H9 (cell line): ENCODE data around the gene GABRG1. TPM values are rescaled to one million over a fixed set of nuclear protein-coding genes. Genes with fewer than 3 reads are reported as not detected.

Source experiments
- DNase-seq: peaks from one replicate; pipeline ENCODE4 v3.0.0-alpha.2; 2017
- H2AFZ ChIP-seq: one replicate; pipeline ENCODE4 v1.6.1; 2013; ENCODE audit warnings: mild to moderate bottlenecking, low read length, control low read depth, moderate library complexity
- H2AK5ac ChIP-seq: 2 replicates; pipeline ENCODE4 v1.6.1; 2013; ENCODE audit warnings: low read length, control low read depth, mixed read lengths; ENCODE audit not compliant: insufficient read length
- H2BK120ac ChIP-seq: one replicate; pipeline ENCODE4 v1.6.1; 2013; ENCODE audit warnings: low read depth, mild to moderate bottlenecking, low read length, control low read depth, inconsistent platforms; ENCODE audit not compliant: poor library complexity, severe bottlenecking
- H2BK12ac ChIP-seq: 2 replicates; pipeline ENCODE4 v1.6.1; 2013; ENCODE audit warnings: low read length, control low read depth, mixed read lengths, low read depth; ENCODE audit not compliant: insufficient read length
- H2BK15ac ChIP-seq: 2 replicates; pipeline ENCODE4 v1.6.1; 2013; ENCODE audit warnings: low read depth, low read length, control low read depth
- H2BK20ac ChIP-seq: one replicate; pipeline ENCODE4 v1.6.1; 2013; ENCODE audit warnings: low read depth, mild to moderate bottlenecking, low read length, control low read depth, inconsistent platforms; ENCODE audit not compliant: poor library complexity, severe bottlenecking
- H2BK5ac ChIP-seq: 2 replicates; pipeline ENCODE4 v1.6.1; 2013; ENCODE audit warnings: low read length, control low read depth, mixed read lengths; ENCODE audit not compliant: insufficient read length
- H3K14ac ChIP-seq: 2 replicates; pipeline ENCODE4 v1.6.1; 2013; ENCODE audit warnings: low read length, control low read depth; ENCODE audit not compliant: insufficient read depth
- H3K18ac ChIP-seq: 2 replicates; pipeline ENCODE4 v1.6.1; 2013; ENCODE audit warnings: low read depth, mild to moderate bottlenecking, mixed read lengths, low read length, control low read depth; ENCODE audit not compliant: insufficient read length
- H3K23ac ChIP-seq: 2 replicates; pipeline ENCODE4 v1.6.1; 2013; ENCODE audit warnings: low read length, control low read depth, mixed read lengths, low read depth; ENCODE audit not compliant: insufficient read length
- H3K23me2 ChIP-seq: 2 replicates; pipeline ENCODE4 v1.6.1; 2013; ENCODE audit warnings: low read depth, mild to moderate bottlenecking, mixed read lengths, low read length, control low read depth; ENCODE audit not compliant: insufficient read length, poor library complexity, severe bottlenecking
- H3K27ac ChIP-seq: 2 replicates; pipeline ENCODE4 v1.5.1; 2013; ENCODE audit warnings: low read length, control low read depth, mixed read lengths, low read depth; ENCODE audit not compliant: insufficient read length
- H3K27me3 ChIP-seq: 2 replicates; pipeline ENCODE4 v1.6.1; 2013; ENCODE audit warnings: low read length, control low read depth, inconsistent platforms; ENCODE audit not compliant: insufficient read depth
- H3K4ac ChIP-seq: 2 replicates; pipeline ENCODE4 v1.6.1; 2013; ENCODE audit warnings: low read depth, mild to moderate bottlenecking, control low read depth, inconsistent platforms, low read length, moderate library complexity
- H3K4me1 ChIP-seq: 2 replicates; pipeline ENCODE4 v1.6.1; 2013; ENCODE audit warnings: low read length, control low read depth, inconsistent platforms; ENCODE audit not compliant: insufficient read depth
- H3K4me2 ChIP-seq: 2 replicates; pipeline ENCODE4 v1.6.1; 2013; ENCODE audit warnings: low read length, control low read depth, mixed read lengths; ENCODE audit not compliant: insufficient read length, insufficient read depth
- H3K56ac ChIP-seq: 2 replicates; pipeline ENCODE4 v1.6.1; 2013; ENCODE audit warnings: low read depth, mild to moderate bottlenecking, mixed read lengths, low read length, control low read depth; ENCODE audit not compliant: insufficient read length
- H3K79me1 ChIP-seq: 2 replicates; pipeline ENCODE4 v1.6.1; 2013; ENCODE audit warnings: low read depth, mild to moderate bottlenecking, moderate library complexity, low read length, control low read depth, inconsistent platforms; ENCODE audit not compliant: insufficient read depth, poor library complexity, severe bottlenecking
- H3K79me2 ChIP-seq: 2 replicates; pipeline ENCODE4 v1.6.1; 2013; ENCODE audit warnings: low read length, control low read depth, inconsistent platforms; ENCODE audit not compliant: insufficient read depth
- H3K9ac ChIP-seq: 2 replicates; pipeline ENCODE4 v1.6.1; 2013; ENCODE audit warnings: low read length, control low read depth, mixed read lengths; ENCODE audit not compliant: insufficient read length; ENCODE audit errors: extremely low read depth
- H3K9me3 ChIP-seq: one replicate; pipeline ENCODE4 v1.6.1; 2013; ENCODE audit warnings: low read depth, low read length, inconsistent platforms; ENCODE audit not compliant: control insufficient read depth
- H3T11ph ChIP-seq: one replicate; pipeline ENCODE4 v1.6.1; 2013; ENCODE audit warnings: mild to moderate bottlenecking, low read length, control low read depth, inconsistent platforms
- H4K20me1 ChIP-seq: one replicate; pipeline ENCODE4 v1.6.1; 2013; ENCODE audit not compliant: control insufficient read depth, insufficient read length, insufficient read depth
- H4K5ac ChIP-seq: 2 replicates; pipeline ENCODE4 v1.6.1; 2013; ENCODE audit warnings: low read depth, mild to moderate bottlenecking, mixed read lengths, low read length, control low read depth; ENCODE audit not compliant: insufficient read length
- H4K8ac ChIP-seq: replicated peaks from 2 replicates; pipeline ENCODE4 v1.6.1; 2013; ENCODE audit warnings: low read length, control low read depth, mixed read lengths, low read depth; ENCODE audit not compliant: insufficient read length
- H4K91ac ChIP-seq: 2 replicates; pipeline ENCODE4 v1.6.1; 2013; ENCODE audit warnings: low read depth, mild to moderate bottlenecking, moderate library complexity, mixed read lengths, low read length, control low read depth; ENCODE audit not compliant: insufficient read length
- H3K27ac Mint-ChIP-seq, 3 experiments: 2 replicates in 2 of 3; 3 replicates in 1 of 3; pipeline ENCODE4 v1.8.0; 2020 to 2021; ENCODE audit warnings: mixed read lengths in 3 of 3, mild to moderate bottlenecking in 1 of 3, moderate library complexity in 1 of 3
- H3K27me3 Mint-ChIP-seq: 2 replicates; pipeline ENCODE4 v1.8.0; 2021; ENCODE audit warnings: low read depth, mild to moderate bottlenecking, moderate library complexity, mixed read lengths
- H3K36me3 Mint-ChIP-seq, 3 experiments: 2 replicates in 2 of 3; 3 replicates in 1 of 3; pipeline ENCODE4 v1.8.0; 2020 to 2021; ENCODE audit warnings: low read depth in 3 of 3, mixed read lengths in 3 of 3; ENCODE audit not compliant: insufficient read depth in 1 of 3
- H3K4me1 Mint-ChIP-seq, 2 experiments: 2 replicates each; pipeline ENCODE4 v1.8.0; 2020; ENCODE audit warnings: mixed read lengths in 2 of 2
- H3K4me3 Mint-ChIP-seq, 2 experiments: 2 replicates in 1 of 2; 3 replicates in 1 of 2; pipeline ENCODE4 v1.8.0; 2020 to 2021; ENCODE audit warnings: mild to moderate bottlenecking in 2 of 2, mixed read lengths in 2 of 2, moderate library complexity in 1 of 2
- H3K9me3 Mint-ChIP-seq, 2 experiments: 2 replicates in 1 of 2; 3 replicates in 1 of 2; pipeline ENCODE4 v1.8.0; 2020; ENCODE audit warnings: mild to moderate bottlenecking in 2 of 2, mixed read lengths in 2 of 2, moderate library complexity in 1 of 2
- CTCF ChIP-seq: fragments of 200-600 bp; sonication (generic); conservative IDR thresholded peaks from 3 replicates; pipeline ENCODE4 v1.8.0; 2021; ENCODE audit warnings: antibody characterized with exemption, mild to moderate bottlenecking
- WGBS: extraction: QIAGEN DNeasy Blood & Tissue Kit; methylation state at CpG from one replicate; pipeline ENCODE4 v1.1.7; 2013; ENCODE audit warnings: missing lambda C conversion rate, low lambda C conversion rate, mixed read lengths; ENCODE audit not compliant: insufficient read length; ENCODE audit errors: extremely low coverage; 5-methylcytosine and 5-hydroxymethylcytosine counted together
- total RNA-seq: library from RNA; stranded (reverse); gene quantifications from 2 replicates; pipeline ENCODE4 v1.2.1, GENCODE V29; 2021

Gene GABRG1
- total RNA-seq, 1 experiment from 2014 or later = 0.11 TPM

- H3K14ac ChIP-seq = no peak overlapping the region
- no peaks in the 10 kb centered on the region for H3K79me2 ChIP-seq
- Mint-ChIP-seq H3K4me3 (no peak overlapping the region), H3K9me3 (no peaks in the 10 kb centered on the region), H3K4me1 (no peaks in the 10 kb centered on the region), H3K27ac (no peak overlapping the region), H3K36me3 (no peaks in the 10 kb centered on the region), H3K27me3 (no peaks in the 10 kb centered on the region)
- H3K27me3 ChIP-seq = no peaks in the 10 kb centered on the region
- H3K79me1 ChIP-seq = no peaks in the 10 kb centered on the region
- no peak for TF ChIP-seq CTCF
- no peak overlapping the region for H3K4me2 ChIP-seq
- no peak overlapping the region for H3K9ac ChIP-seq
- H4K20me1 ChIP-seq = no peaks in the 10 kb centered on the region
- H3K23me2 ChIP-seq = no peaks in the 10 kb centered on the region
- H4K91ac ChIP-seq = no peak overlapping the region
- no peak overlapping the region for H2BK12ac ChIP-seq
- no peak overlapping the region for H3K4ac ChIP-seq
- no peak overlapping the region for H2BK20ac ChIP-seq
- H4K5ac ChIP-seq = no peak overlapping the region
- no peak for DNase-seq
- H2BK15ac ChIP-seq = no peak overlapping the region
- no CpG with 5 or more reads among the region's 2 CpGs for WGBS
- no peak overlapping the region for H3K23ac ChIP-seq
- H2AK5ac ChIP-seq = no peak overlapping the region
- no peak overlapping the region for H3K56ac ChIP-seq
- H4K8ac ChIP-seq = no peak overlapping the region
- H3K9me3 ChIP-seq = no peaks in the 10 kb centered on the region
- H2BK120ac ChIP-seq = no peak overlapping the region
- H2AFZ ChIP-seq = no peak overlapping the region
- no peaks in the 10 kb centered on the region for H3K4me1 ChIP-seq
- H2BK5ac ChIP-seq = no peak overlapping the region
- H3K18ac ChIP-seq = no peak overlapping the region
- no peak overlapping the region for H3T11ph ChIP-seq
- no peak overlapping the region for H3K27ac ChIP-seq
Observed at GRCh38 chr4:46131498-46132057, 7.7 kb upstream of the GABRG1 start.
